Tibial nerve (tissue), 4 donors: ENCODE measurements around the gene LRRC56. TPM values are rescaled to one million over a fixed set of nuclear protein-coding genes. Genes with fewer than 3 reads are reported as not detected.
A peak's percentile ranks its signal among the peaks of the same experiment; 100 is the strongest.

Experiments used
- DNase-seq, 2 donors: peaks; one replicate each; pipeline ENCODE4 v3.0.0-alpha.2; 2019; ENCODE audit warnings: low spot score in 2 of 2
- H3K27ac ChIP-seq, 4 donors: fragments of 200-600 bp; sonication (generic) in 3 of 4; one replicate each; pipeline ENCODE4 v1.5.1; 2017 to 2019; ENCODE audit warnings: mild to moderate bottlenecking in 1 of 4
- H3K27me3 ChIP-seq, 2 donors: fragments of 200-600 bp; sonication (generic) in 1 of 2; one replicate each; pipeline versions ENCODE4 v1.5.1 to v1.6.0; 2017 to 2019
- H3K36me3 ChIP-seq, 3 donors: fragments of 200-600 bp; sonication (generic); one replicate each; pipeline ENCODE4 v1.5.1; 2018 to 2019
- H3K4me1 ChIP-seq, 4 donors: fragments of 200-600 bp; sonication (generic) in 3 of 4; one replicate each; pipeline ENCODE4 v1.5.1; 2017 to 2019
- H3K4me3 ChIP-seq, 4 donors: fragments of 200-600 bp; sonication (generic) in 3 of 4; one replicate each; pipeline ENCODE4 v1.5.1; 2017 to 2019; ENCODE audit warnings: mild to moderate bottlenecking in 1 of 4, moderate library complexity in 1 of 4
- H3K9me3 ChIP-seq, 4 donors: fragments of 200-600 bp; sonication (generic) in 3 of 4; one replicate each; pipeline ENCODE4 v1.5.1; 2017 to 2019
- EP300 ChIP-seq, 2 donors: sonication (generic); formaldehyde crosslinking; IDR thresholded peaks; one replicate each; pipeline ENCODE4 v1.6.1; 2017; ENCODE audit warnings: antibody characterized with exemption in 2 of 2, mild to moderate bottlenecking in 1 of 2
- POLR2A ChIP-seq, 2 donors: fragments of 450-650 bp; IDR thresholded peaks; one replicate each; pipeline ENCODE4 v1.6.1; 2017; ENCODE audit warnings: antibody characterized with exemption in 2 of 2, mild to moderate bottlenecking in 2 of 2, moderate library complexity in 2 of 2
- WGBS, 2 donors: methylation state at CpG; one replicate each; pipeline ENCODE4 v1.1.5; 2018; 5-methylcytosine and 5-hydroxymethylcytosine counted together
- total RNA-seq, 4 donors: library from RNA; depleted of rRNA; stranded (reverse); fragments of >200 nt; gene quantifications; one replicate each; pipeline ENCODE4 v1.1.0, GENCODE V29; 2016
- TF ChIP-seq, protein P1 (sequence below), 5 experiments: fragments of 200-600 bp in 3 of 5; fragments of 450-650 bp in 2 of 5; sonication (generic) in 3 of 5; IDR thresholded peaks; one replicate each; pipeline ENCODE4 v1.5.1; 2016 to 2019; ENCODE audit warnings: antibody characterized with exemption in 5 of 5, mild to moderate bottlenecking in 3 of 5, moderate library complexity in 2 of 5

LRRC56 gene
- total RNA-seq, 4 donors from 2014 or later: 0.22 to 1.4 (median 0.60) TPM; not detected in 1

DNA sequence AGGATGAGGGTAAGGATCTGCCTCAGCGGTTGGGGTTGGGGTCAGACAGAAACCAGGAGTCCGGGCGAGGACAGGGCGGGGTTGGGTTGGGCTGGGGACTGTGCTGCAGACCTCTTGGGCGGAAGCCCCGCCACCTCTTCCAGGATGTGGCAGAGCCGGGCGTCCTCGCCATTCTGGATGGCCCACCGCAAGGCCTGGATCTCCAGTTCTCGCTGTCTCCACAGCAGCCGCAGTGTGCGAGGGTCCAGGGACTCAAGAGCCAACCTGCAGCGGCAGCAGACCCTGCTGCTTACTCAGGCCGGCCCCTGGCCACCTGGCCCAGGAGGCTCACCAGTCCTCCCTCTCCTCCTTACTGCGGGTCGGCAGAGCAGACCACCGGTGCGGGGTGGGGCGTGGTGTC lies 21.2 kb downstream of the LRRC56 start:
- 86 to 87% methylated on average over 15 to 20 of the region's 20 CpGs for WGBS, 2 donors
- peaks cover 0 to 46% (median 20%) of the 10 kb centered on the region in 4 donors for H3K4me1 ChIP-seq
- H3K36me3 ChIP-seq: no peaks in the 10 kb centered on the region
- TF ChIP-seq, protein P1, sequence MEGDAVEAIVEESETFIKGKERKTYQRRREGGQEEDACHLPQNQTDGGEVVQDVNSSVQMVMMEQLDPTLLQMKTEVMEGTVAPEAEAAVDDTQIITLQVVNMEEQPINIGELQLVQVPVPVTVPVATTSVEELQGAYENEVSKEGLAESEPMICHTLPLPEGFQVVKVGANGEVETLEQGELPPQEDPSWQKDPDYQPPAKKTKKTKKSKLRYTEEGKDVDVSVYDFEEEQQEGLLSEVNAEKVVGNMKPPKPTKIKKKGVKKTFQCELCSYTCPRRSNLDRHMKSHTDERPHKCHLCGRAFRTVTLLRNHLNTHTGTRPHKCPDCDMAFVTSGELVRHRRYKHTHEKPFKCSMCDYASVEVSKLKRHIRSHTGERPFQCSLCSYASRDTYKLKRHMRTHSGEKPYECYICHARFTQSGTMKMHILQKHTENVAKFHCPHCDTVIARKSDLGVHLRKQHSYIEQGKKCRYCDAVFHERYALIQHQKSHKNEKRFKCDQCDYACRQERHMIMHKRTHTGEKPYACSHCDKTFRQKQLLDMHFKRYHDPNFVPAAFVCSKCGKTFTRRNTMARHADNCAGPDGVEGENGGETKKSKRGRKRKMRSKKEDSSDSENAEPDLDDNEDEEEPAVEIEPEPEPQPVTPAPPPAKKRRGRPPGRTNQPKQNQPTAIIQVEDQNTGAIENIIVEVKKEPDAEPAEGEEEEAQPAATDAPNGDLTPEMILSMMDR (IDR thresholded peaks at IDR 0.05): no peak
- no peak for TF ChIP-seq EP300 (IDR thresholded peaks at IDR 0.05)
- TF ChIP-seq POLR2A (IDR thresholded peaks at IDR 0.05): no peak
- no peak for DNase-seq
- H3K4me3 ChIP-seq: no peak overlapping the region
- H3K27me3 ChIP-seq: peaks cover 0 to 68% of the 10 kb centered on the region in 2 donors
- H3K9me3 ChIP-seq: no peaks in the 10 kb centered on the region
- H3K27ac ChIP-seq: no peak overlapping the region

DNA sequence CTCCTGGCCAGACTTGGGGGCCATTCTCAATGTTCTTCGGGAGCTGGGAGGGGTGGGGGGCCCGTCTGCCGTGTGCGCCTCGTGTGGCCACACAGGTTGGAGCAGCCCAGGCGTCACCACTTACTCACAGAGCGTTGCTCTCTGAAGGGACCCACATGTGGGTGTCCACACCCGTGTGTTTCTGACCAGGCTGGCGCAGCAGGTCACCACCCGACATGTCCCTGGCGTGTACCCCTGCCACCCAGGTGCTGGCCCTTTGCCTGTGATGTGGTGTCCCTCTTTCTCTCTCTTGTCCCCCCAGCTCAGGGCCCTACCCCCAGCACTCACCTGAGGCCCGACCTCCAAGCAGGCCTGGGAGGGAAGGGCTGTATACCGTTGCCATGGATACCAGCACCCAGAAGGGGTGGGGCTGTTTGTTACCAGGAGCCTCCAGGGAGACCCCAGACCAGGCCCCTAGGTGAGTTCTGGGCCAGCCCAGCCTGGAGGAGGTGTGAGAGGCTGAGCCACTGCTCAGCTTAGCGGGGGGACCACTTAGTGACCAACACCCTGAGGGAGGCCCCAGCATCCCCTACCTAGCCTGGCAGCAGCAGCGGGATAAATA lies 21.8 kb downstream of the LRRC56 start:
- Histone ChIP-seq H3K27ac (peak overlapping the region in 1 of 4 donors; percentile 34), H3K4me3 (no peak overlapping the region), H3K36me3 (no peaks in the 10 kb centered on the region), H3K4me1 (peaks cover 0 to 46% (median 20%) of the 10 kb centered on the region in 4 donors), H3K9me3 (no peaks in the 10 kb centered on the region), H3K27me3 (peaks cover 0 to 62% of the 10 kb centered on the region in 2 donors)
- TF ChIP-seq, protein P1 (IDR thresholded peaks at IDR 0.05): no peak
- no peak for TF ChIP-seq EP300 (IDR thresholded peaks at IDR 0.05)
- TF ChIP-seq POLR2A (IDR thresholded peaks at IDR 0.05): no peak
- DNase-seq: no peak
- 79 to 91% methylated on average over 12 to 15 of the region's 15 CpGs for WGBS, 2 donors

DNA sequence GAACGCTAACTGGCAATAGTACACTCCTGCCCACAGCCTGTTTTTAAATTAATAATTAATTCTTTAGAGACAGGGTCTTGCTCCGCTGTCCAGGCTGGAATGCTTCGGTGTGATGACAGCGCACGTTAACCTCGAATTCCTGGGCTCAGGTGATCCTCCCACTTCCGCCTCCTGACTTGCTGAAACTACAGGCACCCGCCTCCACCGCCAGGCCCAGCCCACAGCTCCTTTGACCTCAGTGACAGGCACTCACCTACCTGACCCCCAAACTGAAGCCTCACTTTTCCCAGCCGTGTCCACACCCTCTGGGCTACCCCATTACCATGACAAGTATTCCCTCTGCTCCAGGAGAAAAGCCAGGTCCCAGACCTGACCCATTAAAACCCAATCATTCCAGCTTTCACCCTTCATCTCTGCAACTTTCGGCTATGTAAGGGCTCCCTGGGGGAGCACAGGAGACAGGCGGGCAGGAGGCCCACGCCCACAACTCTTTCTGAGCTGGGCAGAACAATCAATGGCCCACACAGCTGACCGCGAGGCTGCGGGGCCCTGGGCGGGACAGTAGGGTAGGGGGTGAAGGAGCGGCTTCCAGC lies 22.5 kb downstream of the LRRC56 start:
- Histone ChIP-seq H3K4me1 (peaks cover 0 to 41% (median 17%) of the 10 kb centered on the region in 4 donors), H3K36me3 (no peaks in the 10 kb centered on the region), H3K27ac (peak overlapping the region in 2 of 4 donors; percentile 83 to 88), H3K9me3 (no peaks in the 10 kb centered on the region), H3K4me3 (peak overlapping the region; percentile 44 to 97 (median 70)), H3K27me3 (peaks cover 0 to 55% of the 10 kb centered on the region in 2 donors)
- 57 to 83% methylated on average over 16 to 18 of the region's 18 CpGs for WGBS, 2 donors
- DNase-seq: no peak
- TF ChIP-seq POLR2A (IDR thresholded peaks at IDR 0.05) (no peak), EP300 (IDR thresholded peaks at IDR 0.05) (no peak)
- TF ChIP-seq, protein P1 (IDR thresholded peaks at IDR 0.05): no peak

DNA sequence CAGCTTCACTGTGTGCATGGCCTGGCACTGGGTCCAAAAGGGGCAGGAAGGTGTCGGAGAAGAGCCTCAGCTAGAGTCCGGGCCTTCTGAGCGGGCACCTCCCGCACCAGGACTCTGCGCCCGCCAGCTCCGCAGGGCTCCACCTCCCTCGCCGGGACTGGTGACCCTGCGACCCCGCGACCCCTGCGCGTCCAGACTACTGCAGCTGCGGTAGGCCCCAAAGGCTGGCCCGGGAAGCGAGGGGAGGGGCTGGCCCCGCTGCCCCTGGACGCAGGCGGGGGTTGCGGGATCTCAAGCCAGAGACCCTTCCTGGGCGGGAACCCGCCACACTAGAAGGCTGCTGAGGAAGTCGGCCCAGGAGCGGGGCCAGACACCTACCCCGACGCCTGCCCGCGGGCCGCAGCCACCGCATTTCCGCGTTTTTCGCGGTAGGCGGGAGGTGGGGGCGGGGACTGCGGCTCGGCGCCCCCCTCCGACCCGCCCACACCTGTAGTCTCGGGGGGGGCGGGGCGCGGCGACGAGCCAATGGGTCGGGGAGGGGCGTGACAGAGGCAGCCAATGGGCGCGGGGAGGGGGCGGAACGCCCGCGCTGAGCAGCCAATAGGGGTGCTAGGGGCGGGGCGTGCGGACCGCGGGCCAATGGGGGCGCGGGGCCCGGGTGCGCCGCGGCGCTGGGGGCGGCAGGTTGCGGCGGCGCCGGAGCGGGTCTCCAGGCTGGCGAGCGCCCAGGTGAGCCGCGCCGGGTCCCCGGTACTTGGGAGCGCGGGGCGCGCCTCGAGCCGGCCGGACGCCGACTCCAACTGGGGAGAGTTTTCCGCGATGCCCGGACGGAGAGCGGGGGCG lies 23.2 kb downstream of the LRRC56 start, which contains the start of the genes LMNTD2 and RASSF7:
TSS of gene LMNTD2 (minus strand) at position 434 of the 843 bp plus-strand sequence. CDS start at position 412, 22 bp downstream.
TSS of gene RASSF7 (plus strand) at position 666 of the 843 bp plus-strand sequence. CDS start 799 bp downstream, outside the sequence.
- peaks cover 0 to 48% of the 10 kb centered on the region in 2 donors for H3K27me3 ChIP-seq
- peaks cover 0 to 34% (median 11%) of the 10 kb centered on the region in 4 donors for H3K4me1 ChIP-seq
- no peaks in the 10 kb centered on the region for H3K36me3 ChIP-seq
- 3 to 8% methylated on average over 12 to 45 of the region's 95 CpGs for WGBS, 2 donors
- DNase-seq: peak; percentile 84 to 87
- H3K4me3 ChIP-seq: peak within 1 kb of the TSS; percentile 44 to 97 (median 70)
- H3K27ac ChIP-seq: peak within 1 kb of the TSS in 2 of 4 donors; percentile 83 to 88
- H3K9me3 ChIP-seq: no peaks in the 10 kb centered on the region
- no peak for TF ChIP-seq POLR2A (IDR thresholded peaks at IDR 0.05)
- TF ChIP-seq, protein P1 (IDR thresholded peaks at IDR 0.05): peak in 2 of 5 experiments; percentile 21 to 39
- peak in 1 of 2 donors; percentile 34 for TF ChIP-seq EP300 (IDR thresholded peaks at IDR 0.05)
